CD4-positive, alpha-beta T cell (primary cell): Measurements from ENCODE around the gene ACRBP. TPM values are rescaled to one million over a fixed set of nuclear protein-coding genes. Genes with fewer than 3 reads are reported as not detected.

Experiments
- ATAC-seq: fragments of 200-7000 bp; cut with Tn5 transposase; one replicate; pipeline ENCODE4 v1.10.0; 2022; ENCODE audit warnings: mild to moderate bottlenecking; ENCODE audit not compliant: poor library complexity
- CTCF ChIA-PET: fragments of 350-600 bp; sonication (Branson Sonifier 250); formaldehyde crosslinking; loops from one replicate; lab custom pipeline; 2021; ENCODE audit warnings: antibody characterized with exemption, inconsistent platforms; lab: Charles Lee
- POLR2A ChIA-PET: fragments of 350-600 bp; sonication (Branson Sonifier 250); formaldehyde crosslinking; loops from one replicate; lab custom pipeline; 2021; ENCODE audit warnings: antibody characterized with exemption, inconsistent platforms; lab: Charles Lee
- DNase-seq, 14 experiments: peaks; one replicate each; pipeline ENCODE4 v3.0.0-alpha.2; 2013 to 2020; ENCODE audit warnings: mixed read lengths in 2 of 14
- H3K27ac ChIP-seq, 2 donors: one replicate each; pipeline versions ENCODE4 v1.5.1 to v1.7.0; 2013; ENCODE audit warnings: low read length in 2 of 2, low read depth in 1 of 2, mild to moderate bottlenecking in 1 of 2
- H3K27me3 ChIP-seq, 2 experiments: 1 replicate in 1 of 2; 2 replicates in 1 of 2; pipeline versions ENCODE4 v1.6.1 to v1.7.0; 2013; ENCODE audit warnings: low read length in 2 of 2, control low read depth in 1 of 2, mild to moderate bottlenecking in 1 of 2, moderate library complexity in 1 of 2; ENCODE audit not compliant: insufficient read depth in 2 of 2, control insufficient read depth in 1 of 2
- H3K36me3 ChIP-seq: one replicate; pipeline ENCODE4 v1.6.1; 2013; ENCODE audit warnings: low read length, control low read depth; ENCODE audit not compliant: insufficient read depth
- H3K4me1 ChIP-seq: one replicate; pipeline ENCODE4 v1.6.1; 2013; ENCODE audit warnings: low read length, control low read depth; ENCODE audit not compliant: insufficient read depth
- H3K4me3 ChIP-seq: one replicate; pipeline ENCODE4 v1.5.1; 2013; ENCODE audit warnings: mild to moderate bottlenecking, low read length, moderate library complexity
- H3K9me3 ChIP-seq, 2 experiments: 1 replicate in 1 of 2; 2 replicates in 1 of 2; pipeline versions ENCODE4 v1.6.1 to v1.7.0; 2013; ENCODE audit warnings: low read length in 2 of 2, mild to moderate bottlenecking in 2 of 2, control low read depth in 1 of 2, moderate library complexity in 1 of 2; ENCODE audit not compliant: control insufficient read depth in 1 of 2, insufficient read depth in 1 of 2
- H3K27ac Mint-ChIP-seq: one replicate; pipeline ENCODE4 v1.8.0; 2020; ENCODE audit warnings: mixed read lengths
- H3K27me3 Mint-ChIP-seq: one replicate; pipeline ENCODE4 v1.8.0; 2021; ENCODE audit warnings: mixed read lengths
- H3K36me3 Mint-ChIP-seq: one replicate; pipeline ENCODE4 v1.8.0; 2021; ENCODE audit warnings: low read depth, mixed read lengths
- H3K4me1 Mint-ChIP-seq: one replicate; pipeline ENCODE4 v1.8.0; 2021; ENCODE audit warnings: low read depth, mixed read lengths
- H3K4me3 Mint-ChIP-seq: one replicate; pipeline ENCODE4 v1.8.0; 2020; ENCODE audit warnings: mild to moderate bottlenecking, mixed read lengths
- H3K9me3 Mint-ChIP-seq: one replicate; pipeline ENCODE4 v1.8.0; 2020; ENCODE audit warnings: mixed read lengths
- intact Hi-C, 2 experiments: fragments of 100-400 bp; cut with DNase I in 1 of 2; cut with micrococcal nuclease in 1 of 2; formaldehyde crosslinking; loops; one replicate each; pipeline versions ENCODE4 v1.15.1 to v1.9.0; 2023 to 2025; cut with DNase I, micrococcal nuclease
- total RNA-seq, 174 experiments: library from RNA in 2 of 174; stranded (reverse) in 2 of 174; gene quantifications; one replicate each; pipeline ENCODE4 v1.2.3 and lab custom pipeline; 2021 to 2026
- TF ChIP-seq, protein P1 (sequence below): fragments of 200-600 bp; IDR thresholded peaks from one replicate; pipeline ENCODE4 v1.8.0; 2022; ENCODE audit warnings: antibody characterized with exemption, mild to moderate bottlenecking

Gene ACRBP
- total RNA-seq, 2 experiments from 2014 or later: 0.58 to 0.95 TPM

- TF ChIP-seq, protein P1, sequence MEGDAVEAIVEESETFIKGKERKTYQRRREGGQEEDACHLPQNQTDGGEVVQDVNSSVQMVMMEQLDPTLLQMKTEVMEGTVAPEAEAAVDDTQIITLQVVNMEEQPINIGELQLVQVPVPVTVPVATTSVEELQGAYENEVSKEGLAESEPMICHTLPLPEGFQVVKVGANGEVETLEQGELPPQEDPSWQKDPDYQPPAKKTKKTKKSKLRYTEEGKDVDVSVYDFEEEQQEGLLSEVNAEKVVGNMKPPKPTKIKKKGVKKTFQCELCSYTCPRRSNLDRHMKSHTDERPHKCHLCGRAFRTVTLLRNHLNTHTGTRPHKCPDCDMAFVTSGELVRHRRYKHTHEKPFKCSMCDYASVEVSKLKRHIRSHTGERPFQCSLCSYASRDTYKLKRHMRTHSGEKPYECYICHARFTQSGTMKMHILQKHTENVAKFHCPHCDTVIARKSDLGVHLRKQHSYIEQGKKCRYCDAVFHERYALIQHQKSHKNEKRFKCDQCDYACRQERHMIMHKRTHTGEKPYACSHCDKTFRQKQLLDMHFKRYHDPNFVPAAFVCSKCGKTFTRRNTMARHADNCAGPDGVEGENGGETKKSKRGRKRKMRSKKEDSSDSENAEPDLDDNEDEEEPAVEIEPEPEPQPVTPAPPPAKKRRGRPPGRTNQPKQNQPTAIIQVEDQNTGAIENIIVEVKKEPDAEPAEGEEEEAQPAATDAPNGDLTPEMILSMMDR: no peak
- DNase-seq (no peak), ATAC-seq (no peak)
- H3K27ac Mint-ChIP-seq: no peak overlapping the region
- intact Hi-C loops: no loop called here
- no peak overlapping the region for H3K4me3 Mint-ChIP-seq
- no peaks in the 10 kb centered on the region for H3K27me3 Mint-ChIP-seq
- peaks cover 75% of the 10 kb centered on the region for H3K36me3 Mint-ChIP-seq
- no peak overlapping the region for H3K27ac ChIP-seq
- peaks cover 15% of the 10 kb centered on the region for H3K4me1 Mint-ChIP-seq
- H3K9me3 Mint-ChIP-seq: no peaks in the 10 kb centered on the region
- peaks cover 6% of the 10 kb centered on the region for H3K4me1 ChIP-seq
- H3K27me3 ChIP-seq: no peaks in the 10 kb centered on the region
- H3K4me3 ChIP-seq: no peak overlapping the region
- H3K36me3 ChIP-seq: peaks cover 60% of the 10 kb centered on the region
- no peaks in the 10 kb centered on the region for H3K9me3 ChIP-seq
- POLR2A ChIA-PET: interaction anchor here (1.2 kb wide), 1 partner anchor 40 kb away, joined by 3 read pairs; no protein-coding TSS in a partner anchor
- CTCF ChIA-PET: interaction anchor here (1.5 kb wide), 1 partner anchor 22 kb away, joined by 3 read pairs; no protein-coding TSS in a partner anchor
Measured at GRCh38 chr12:6667559-6668210, 20.5 kb upstream of the ACRBP start.

- no peaks in the 10 kb centered on the region for H3K27me3 ChIP-seq
- TF ChIP-seq, protein P1: no peak
- no peak overlapping the region for H3K27ac ChIP-seq
- no peak overlapping the region for H3K4me3 ChIP-seq
- H3K27me3 Mint-ChIP-seq: no peaks in the 10 kb centered on the region
- H3K36me3 ChIP-seq: peaks cover 46% of the 10 kb centered on the region
- no peak overlapping the region for H3K4me3 Mint-ChIP-seq
- intact Hi-C loops: no loop called here
- peaks cover 24% of the 10 kb centered on the region for H3K4me1 Mint-ChIP-seq
- no peak for DNase-seq
- ChIA-PET POLR2A (interaction anchor here (1.2 kb wide), 2 partner anchors 23 to 39 kb away, joined by 3 to 4 read pairs; partner anchors contain the start of gene ZNF384), CTCF (interaction anchor here (1.5 kb wide), 1 partner anchor 24 kb away, joined by 3 read pairs; no protein-coding TSS in a partner anchor)
- H3K27ac Mint-ChIP-seq: no peak overlapping the region
- ATAC-seq: no peak
- peaks cover 17% of the 10 kb centered on the region for H3K4me1 ChIP-seq
- peaks cover 64% of the 10 kb centered on the region for H3K36me3 Mint-ChIP-seq
- H3K9me3 Mint-ChIP-seq: no peaks in the 10 kb centered on the region
- H3K9me3 ChIP-seq: no peaks in the 10 kb centered on the region
Measured at GRCh38 chr12:6666211-6666610, 19.0 kb upstream of the ACRBP start.

DNA sequence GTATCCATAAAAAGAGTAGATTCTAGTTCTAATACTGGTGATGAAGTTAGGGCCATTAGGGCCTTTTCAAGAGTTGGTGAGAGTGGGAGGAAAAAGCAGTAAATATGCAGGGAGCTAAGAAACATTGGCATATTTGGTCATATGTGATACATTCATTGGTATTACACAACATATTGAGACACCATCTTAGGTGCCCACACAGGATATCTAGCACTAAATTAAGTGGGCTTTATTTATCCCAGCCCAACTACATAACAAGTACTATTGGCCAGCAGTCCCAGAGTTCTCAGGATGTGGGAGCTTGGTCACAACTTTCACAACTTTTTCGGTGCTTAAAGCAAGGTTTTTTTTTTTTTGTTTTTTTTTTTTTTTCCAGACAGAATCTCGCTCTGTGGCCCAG lies 17.7 kb upstream of the ACRBP start:
- H3K4me3 ChIP-seq: no peak overlapping the region
- no peak for ATAC-seq
- POLR2A ChIA-PET: interaction anchor here (5.3 kb wide), 1 partner anchor 24 kb away, joined by 37 read pairs; the partner anchor contains the start of gene ZNF384

More for the DNA sequence above, 17.7 kb upstream of the ACRBP start:
- Mint-ChIP-seq H3K27me3 (no peaks in the 10 kb centered on the region), H3K9me3 (no peaks in the 10 kb centered on the region), H3K27ac (peak overlapping the region; percentile 81), H3K4me1 (peaks cover 24% of the 10 kb centered on the region), H3K36me3 (peaks cover 59% of the 10 kb centered on the region), H3K4me3 (no peak overlapping the region)
- Histone ChIP-seq H3K9me3 (no peaks in the 10 kb centered on the region), H3K4me1 (peaks cover 17% of the 10 kb centered on the region), H3K27me3 (no peaks in the 10 kb centered on the region), H3K36me3 (peaks cover 33% of the 10 kb centered on the region), H3K27ac (no peak overlapping the region)
- TF ChIP-seq, protein P1: no peak
- DNase-seq: no peak
- CTCF ChIA-PET: interaction anchor here (0.6 to 1.7 kb wide), 3 partner anchors 15 to 25 kb away, joined by 3 to 7 read pairs (median 3); partner anchors contain the start of gene ZNF384
- intact Hi-C loops: loop anchor here in 1 of 2 experiments (5.0 kb wide), 3 partner anchors 48 to 187 kb away; partner anchors contain the start of genes CDCA3, MRPL51, NCAPD2 and USP5
